ENCODE data around the gene C10orf120. TPM values are rescaled to one million over a fixed set of nuclear protein-coding genes. Genes with fewer than 3 reads are reported as not detected.

C10orf120 gene
- total and polyA plus RNA-seq, 10 of the 15 experiments (the other 5 are each of a cell fraction or from before 2014, with no cell fraction given) = not detected

- Histone ChIP-seq H3K9me3 (replicated peaks; ENCODE audit: control insufficient read depth, insufficient read depth, low read length) (no peaks in the 10 kb centered on the region), H4K20me1 (ENCODE audit: control insufficient read depth, insufficient read depth) (no peaks in the 10 kb centered on the region), H3K36me3 (ENCODE audit: control insufficient read depth in 2 of 2, insufficient read depth in 2 of 2, low read length in 1 of 2) (no peaks in the 10 kb centered on the region), H3K27ac (ENCODE audit: control insufficient read depth, insufficient read depth) (no peak overlapping the region), H3K4me2 (ENCODE audit: control insufficient read depth, insufficient read depth) (no peak overlapping the region), H3K4me3 (no peak overlapping the region), H3K79me2 (ENCODE audit: control insufficient read depth, insufficient read depth, low read length) (no peaks in the 10 kb centered on the region), H3K27me3 (replicated peaks in 1 of 2; ENCODE audit: control insufficient read depth in 2 of 2, insufficient read depth in 2 of 2, low read length in 1 of 2) (0 out of 4 replicates have a peak, but pooled peaks cover 0 to 2% of the 10 kb centered on the region in 2 experiments), H2AFZ (ENCODE audit: control insufficient read depth, low read depth, low read length) (no peak overlapping the region), H3K4me1 (ENCODE audit: control insufficient read depth, insufficient read depth, low read length) (no peaks in the 10 kb centered on the region), H3K9ac (ENCODE audit: control insufficient read depth, insufficient read depth, low read length) (no peak overlapping the region)
- in situ Hi-C loops (cut with MboI) = no loop called here
- ChIA-PET SMC1A (ENCODE audit: uncharacterized antibody, unreplicated experiment) (no interaction called here), RAD21 (ENCODE audit: unreplicated experiment) (no interaction called here), POLR2A (no interaction called here), CTCF (no interaction called here)
- 2% methylated on average over 3 of the region's 3 CpGs for whole genome bisulfite sequencing (ENCODE audit: insufficient coverage, insufficient replicate concordance, low lambda C conversion rate, missing lambda C conversion rate)
- BruUV-seq (replicated peaks) = no TSS peak
- intact Hi-C loops (cut with micrococcal nuclease; ENCODE audit: unreplicated experiment) = no loop called here
- ATAC-seq (no peak), DNase-seq (ENCODE audit: low read depth, low spot score) (no peak), FAIRE-seq (no peak)
- TF ChIP-seq REST (IDR thresholded peaks at IDR 0.05; ENCODE audit: low read depth, low read length) (no peak), SKIL (IDR thresholded peaks at IDR 0.05; ENCODE audit: low read depth, poor library complexity, severe bottlenecking) (no peak), RUNX3 (IDR thresholded peaks at IDR 0.05; ENCODE audit: low read length) (no peak), RAD21 (IDR thresholded peaks at IDR 0.05; ENCODE audit: insufficient read depth, low read depth, low read length) (no peak), ZNF384 (IDR thresholded peaks at IDR 0.05; ENCODE audit: borderline replicate concordance, low read depth, low read length) (no peak), FOXK2 (IDR thresholded peaks at IDR 0.05) (no peak), BMI1 (IDR thresholded peaks at IDR 0.05; ENCODE audit: borderline replicate concordance) (no peak), KLF5 (IDR thresholded peaks at IDR 0.05; ENCODE audit: partially characterized antibody) (no peak), POLR2AphosphoS5 (IDR thresholded peaks at IDR 0.05; ENCODE audit: low read length) (no peak), RCOR1 (conservative IDR thresholded peaks at IDR 0.05; ENCODE audit: low read depth, low read length) (no peak), SUZ12 (IDR thresholded peaks at IDR 0.05; ENCODE audit: unreplicated experiment) (no peak), TCF7 (IDR thresholded peaks at IDR 0.05; ENCODE audit: borderline replicate concordance) (no peak), NR2F1 (conservative IDR thresholded peaks at IDR 0.05) (no peak), TBL1XR1 (IDR thresholded peaks at IDR 0.05; ENCODE audit: low read depth, low read length) (no peak), PAX5 (IDR thresholded peaks at IDR 0.05; ENCODE audit: borderline replicate concordance, low read depth, low read length) (no peak)
- TF ChIP-seq, protein P1, sequence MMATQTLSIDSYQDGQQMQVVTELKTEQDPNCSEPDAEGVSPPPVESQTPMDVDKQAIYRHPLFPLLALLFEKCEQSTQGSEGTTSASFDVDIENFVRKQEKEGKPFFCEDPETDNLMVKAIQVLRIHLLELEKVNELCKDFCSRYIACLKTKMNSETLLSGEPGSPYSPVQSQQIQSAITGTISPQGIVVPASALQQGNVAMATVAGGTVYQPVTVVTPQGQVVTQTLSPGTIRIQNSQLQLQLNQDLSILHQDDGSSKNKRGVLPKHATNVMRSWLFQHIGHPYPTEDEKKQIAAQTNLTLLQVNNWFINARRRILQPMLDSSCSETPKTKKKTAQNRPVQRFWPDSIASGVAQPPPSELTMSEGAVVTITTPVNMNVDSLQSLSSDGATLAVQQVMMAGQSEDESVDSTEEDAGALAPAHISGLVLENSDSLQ (IDR thresholded peaks at IDR 0.05) = no peak
Observed at GRCh38 chr10:122671355-122671754, 28.3 kb downstream of the C10orf120 start.

Measured in GM12878 (cell line).